HL-60/S4 (cell line): ENCODE data around the gene ARGLU1.

Experiments used
- in situ Hi-C: fragments of 300-500 bp; cut with MboI; formaldehyde crosslinking; loops from 2 replicates; pipeline ENCODE4 v1.14.3; 2022; ENCODE audit warnings: low sequenced_read_pairs

The ARGLU1 gene

DNA sequence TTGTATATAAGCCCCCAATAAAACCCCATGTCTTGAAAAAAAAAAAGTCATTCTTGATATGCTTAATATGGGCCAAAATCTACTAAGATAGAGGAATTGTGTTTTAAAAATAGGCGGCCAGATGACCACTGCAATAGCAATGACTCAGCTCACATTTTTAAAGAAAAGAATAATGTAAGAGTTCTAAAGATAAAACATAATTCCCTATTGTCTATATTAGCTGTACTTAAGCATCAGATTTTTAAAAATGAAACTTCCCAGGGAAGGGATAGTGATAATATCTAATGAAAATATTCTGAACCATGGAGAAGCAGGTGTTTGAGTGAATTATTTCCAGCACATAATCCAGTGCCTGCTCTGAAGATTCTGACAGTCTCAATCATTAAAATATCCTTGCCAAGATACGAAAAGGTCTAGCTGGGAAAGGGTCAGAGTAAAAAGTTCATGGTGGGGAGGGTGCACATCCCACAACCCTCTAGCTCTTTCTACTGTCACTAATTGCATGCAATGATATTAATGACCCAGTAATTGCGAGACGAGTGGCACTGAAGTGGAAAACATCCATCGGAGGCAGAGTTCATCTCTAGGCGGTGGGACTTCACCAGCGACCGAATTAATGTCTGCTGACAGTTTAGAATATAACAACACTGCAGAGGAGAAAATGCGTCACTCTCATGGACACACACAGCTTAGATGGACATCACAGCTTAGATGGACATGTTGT is 64.0 kb downstream of the ARGLU1 start:
- in situ Hi-C loops = no loop called here

GRCh38 chr13:106503272-106503671 is 64.7 kb downstream of the ARGLU1 start:
- in situ Hi-C loops = no loop called here

DNA sequence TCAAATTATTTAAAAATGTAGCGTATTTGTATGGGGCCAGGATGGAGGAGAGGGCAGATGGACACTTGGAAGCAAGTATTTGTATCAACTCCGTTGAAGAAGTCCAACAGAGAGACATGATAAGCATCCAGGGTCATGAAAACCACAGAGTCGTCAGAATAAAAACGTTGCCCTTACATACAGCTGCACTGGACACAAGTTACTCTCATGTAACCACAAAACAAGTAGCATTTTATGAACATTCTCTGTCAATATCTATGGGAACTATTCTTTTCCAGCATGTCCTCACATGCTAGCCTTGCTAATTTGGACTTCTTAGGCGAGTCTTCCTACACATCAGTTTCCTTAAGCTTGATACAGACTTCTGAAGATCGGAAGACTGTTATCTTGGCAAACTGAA is 67.5 kb downstream of the ARGLU1 start:
- in situ Hi-C loops = no loop called here

GRCh38 chr13:106499896-106500295 is 68.0 kb downstream of the ARGLU1 start:
- in situ Hi-C loops = no loop called here

GRCh38 chr13:106499113-106499512 is 68.8 kb downstream of the ARGLU1 start:
- in situ Hi-C loops = no loop called here

DNA sequence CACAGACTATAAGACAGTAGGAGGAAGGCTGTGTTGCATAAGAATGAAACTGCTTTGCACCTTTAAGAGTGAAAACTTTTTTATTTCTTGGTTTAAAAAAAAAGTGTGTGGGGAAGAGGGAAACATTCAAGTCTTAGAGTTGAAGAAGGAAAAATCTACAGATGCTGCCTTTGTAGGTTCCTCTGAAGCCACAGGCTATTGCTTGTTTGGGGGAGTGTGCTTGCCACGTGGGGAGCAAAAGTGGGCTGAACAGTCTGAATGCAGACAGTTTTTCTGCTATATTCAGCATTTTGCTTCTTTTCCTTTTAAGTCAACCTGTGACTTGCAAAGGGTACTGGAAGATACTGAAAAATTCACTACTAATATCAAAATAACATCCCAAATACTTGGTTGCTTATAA is 69.4 kb downstream of the ARGLU1 start:
- in situ Hi-C loops = no loop called here

- in situ Hi-C loops = no loop called here
Measured at GRCh38 chr13:106498158-106498557, 69.8 kb downstream of the ARGLU1 start.

GRCh38 chr13:106497079-106497478 is 70.9 kb downstream of the ARGLU1 start:
- in situ Hi-C loops = no loop called here

DNA sequence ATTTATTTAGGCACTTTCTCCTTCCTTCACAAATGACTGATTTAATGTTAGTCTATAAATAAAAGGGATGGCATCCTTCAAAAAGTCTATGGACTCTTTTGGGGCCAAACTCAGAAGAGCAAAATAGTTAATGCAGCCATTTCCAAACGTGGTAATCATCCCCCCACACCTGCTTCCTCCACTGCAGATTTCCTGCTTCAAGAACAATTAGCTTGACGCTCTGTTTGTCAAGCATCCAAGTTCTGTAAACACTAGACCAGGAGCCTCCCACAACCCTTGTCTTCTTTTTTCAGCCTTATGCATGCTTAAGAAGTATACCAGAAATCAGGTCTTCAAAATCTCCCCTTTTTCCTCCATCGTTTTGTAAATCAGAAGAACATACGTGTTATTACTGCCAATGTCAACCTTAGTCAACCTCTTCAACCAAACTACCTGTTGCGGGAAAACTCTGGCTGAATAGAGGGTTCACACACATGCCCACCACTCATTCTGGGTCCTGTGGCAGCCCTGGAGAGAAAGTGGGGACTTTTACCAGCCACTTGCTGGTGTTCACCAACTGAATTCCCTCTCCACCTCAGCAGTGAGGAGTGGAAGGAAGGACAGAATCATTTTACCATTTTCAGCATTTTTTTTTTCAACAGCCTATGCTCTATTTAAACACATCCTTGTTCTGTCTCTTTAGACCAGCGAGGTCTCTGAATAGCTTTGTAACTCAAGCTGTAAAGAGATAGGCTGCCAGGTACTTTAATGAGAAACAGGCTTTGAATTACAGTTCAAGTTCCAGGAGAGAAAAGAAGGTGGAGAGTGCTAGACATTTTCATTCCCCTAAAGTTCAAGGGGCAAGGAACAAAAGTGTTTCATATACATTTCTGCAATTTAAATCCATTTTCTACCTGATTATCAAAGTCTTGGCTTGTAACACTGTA is 71.6 kb downstream of the ARGLU1 start:
- in situ Hi-C loops = no loop called here

GRCh38 chr13:106494936-106495335 is 73.0 kb downstream of the ARGLU1 start:
- in situ Hi-C loops = no loop called here

DNA sequence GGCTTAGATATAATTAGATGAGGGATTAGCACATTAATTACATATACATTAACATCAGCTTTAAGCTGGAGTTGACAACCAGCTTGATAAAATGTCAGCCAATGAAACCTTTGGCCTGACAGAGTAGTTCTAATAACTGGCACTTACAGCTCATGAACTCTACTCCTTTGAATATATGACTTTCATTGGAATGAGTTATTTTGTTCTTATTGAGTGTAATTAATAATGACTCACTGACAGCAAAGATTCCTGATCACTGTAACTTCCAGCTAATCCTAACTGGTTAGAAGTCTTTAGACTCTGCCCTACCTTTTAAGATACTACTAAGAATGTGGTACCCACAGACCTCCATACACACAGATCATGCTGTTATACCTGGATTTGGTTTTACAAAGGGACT is 73.4 kb downstream of the ARGLU1 start:
- in situ Hi-C loops = no loop called here

DNA sequence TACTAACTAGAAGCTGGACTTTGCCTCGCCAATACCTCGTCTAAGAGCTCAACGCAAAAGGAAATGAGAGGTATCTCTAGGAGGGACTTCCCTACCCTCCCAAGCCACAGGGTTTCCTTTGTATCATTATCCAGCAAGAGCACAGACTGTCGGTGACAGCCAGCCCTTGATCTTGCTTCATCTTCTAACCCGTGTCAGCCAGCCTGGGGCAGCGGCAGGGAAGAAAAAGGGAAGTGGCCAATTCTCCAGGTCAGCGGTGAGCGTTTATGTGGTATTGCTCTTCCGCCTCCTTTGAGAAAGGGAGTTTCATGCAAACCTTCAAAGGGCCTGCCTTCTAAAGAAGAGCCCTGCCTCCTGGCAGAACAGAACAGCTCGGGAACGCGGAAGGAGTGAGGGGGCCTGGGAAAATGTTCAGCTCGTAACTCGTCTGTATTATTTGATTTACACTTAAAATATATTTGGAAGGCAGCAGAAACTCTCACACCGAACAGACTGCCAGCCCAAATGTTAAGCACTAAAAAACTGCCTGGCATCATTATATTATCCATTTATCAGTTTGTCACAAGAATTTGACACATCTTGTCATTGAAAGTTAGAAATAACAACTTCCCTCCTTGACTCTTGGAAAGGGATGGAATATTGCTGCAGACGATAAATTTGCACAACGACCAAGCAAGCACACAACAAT is 74.3 kb downstream of the ARGLU1 start:
- in situ Hi-C loops = no loop called here

GRCh38 chr13:106492588-106493475 is 75.1 kb downstream of the ARGLU1 start:
- in situ Hi-C loops = no loop called here

GRCh38 chr13:106491928-106492587 is 75.9 kb downstream of the ARGLU1 start:
- in situ Hi-C loops = no loop called here
